Right lobe of liver (tissue), 6 donors: ENCODE results near the gene CATSPER1. TPM values are rescaled to one million over a fixed set of nuclear protein-coding genes. Genes with fewer than 3 reads are reported as not detected.
A peak's percentile ranks its signal among the peaks of the same experiment; 100 is the strongest.

Experiments
- ATAC-seq, 4 donors: fragments of 200-7000 bp; cut with Tn5 transposase; one replicate each; pipeline ENCODE4 v1.9.1; 2020; ENCODE audit warnings: mild to moderate bottlenecking in 4 of 4, moderate library complexity in 4 of 4
- DNase-seq, 3 donors: peaks; one replicate each; pipeline ENCODE4 v3.0.0-alpha.2; 2020
- H3K27ac ChIP-seq, 3 donors: fragments of 200-600 bp; one replicate each; pipeline ENCODE4 v1.8.0; 2022
- H3K27me3 ChIP-seq, 2 donors: fragments of 200-600 bp; one replicate each; pipeline ENCODE4 v1.8.0; 2022
- H3K36me3 ChIP-seq, 4 donors: fragments of 200-600 bp; sonication (generic) in 1 of 4; one replicate each; pipeline versions ENCODE4 v1.5.1 to v1.8.0; 2017 to 2022; ENCODE audit warnings: control low read depth in 1 of 4
- H3K4me1 ChIP-seq, 4 donors: fragments of 200-600 bp; sonication (generic) in 1 of 4; one replicate each; pipeline versions ENCODE4 v1.5.1 to v1.8.0; 2017 to 2022; ENCODE audit warnings: control low read depth in 1 of 4
- H3K4me3 ChIP-seq, 3 donors: fragments of 200-600 bp; one replicate each; pipeline ENCODE4 v1.8.0; 2022
- H3K9me3 ChIP-seq, 4 donors: fragments of 200-600 bp; sonication (generic) in 1 of 4; one replicate each; pipeline versions ENCODE4 v1.5.1 to v1.8.0; 2017 to 2022; ENCODE audit warnings: control low read depth in 1 of 4
- CTCF ChIP-seq, 4 donors: fragments of 200-600 bp in 3 of 4; fragments of 450-650 bp in 1 of 4; IDR thresholded peaks; one replicate each; pipeline versions ENCODE4 v1.5.1 to v1.8.0; 2016 to 2022; ENCODE audit warnings: antibody characterized with exemption in 4 of 4, mild to moderate bottlenecking in 2 of 4
- POLR2A ChIP-seq: fragments of 450-650 bp; IDR thresholded peaks from one replicate; pipeline ENCODE4 v1.6.1; 2017; ENCODE audit warnings: antibody characterized with exemption, mild to moderate bottlenecking
- WGBS: methylation state at CpG from one replicate; pipeline ENCODE4 v1.1.6; 2018; ENCODE audit warnings: low coverage, low lambda C conversion rate; ENCODE audit not compliant: insufficient coverage; ENCODE audit errors: missing lambda C conversion rate; 5-methylcytosine and 5-hydroxymethylcytosine counted together
- intact Hi-C, 2 donors: fragments of 100-400 bp; cut with DNase I; formaldehyde crosslinking; loops; one replicate each; pipeline versions ENCODE4 v1.11.2 to v1.14.1; 2022
- total RNA-seq, 6 experiments: library from RNA; depleted of rRNA in 2 of 6; stranded (reverse); fragments of >200 nt in 2 of 6; fragmentation: NEBNext Ultra II Directional in 3 of 6; extraction: Animal tissue kit (Norgen Biotek cat#: 25700) in 3 of 6; gene quantifications; one replicate each; pipeline versions ENCODE4 v1.1.0 to v1.2.4, GENCODE V29; 2016 to 2023
- donor health status: DM: no; HTN: yes; CAD: no.
- donor health status: DM: no; HTN: no; CAD: no.
- donor health status: DM: no; HTN: no; CAD: no.
- donor health status: DM: no; HTN: yes; CAD: no.
- donor health status: DM: no; HTN: yes; CAD: no.

Gene CATSPER1
- total RNA-seq, 6 experiments from 2014 or later: not detected

- H3K4me1 ChIP-seq: peaks cover 0 to 10% (median 0%) of the 10 kb centered on the region in 4 donors
- TF ChIP-seq POLR2A: no peak
- H3K27ac ChIP-seq: no peak overlapping the region
- H3K36me3 ChIP-seq: no peaks in the 10 kb centered on the region
- 65% methylated on average over 3 of the region's 11 CpGs for WGBS
- no peaks in the 10 kb centered on the region for H3K27me3 ChIP-seq
- DNase-seq: no peak
- intact Hi-C loops: no loop called here
- no peak for ATAC-seq
- no peaks in the 10 kb centered on the region for H3K9me3 ChIP-seq
- no peak overlapping the region for H3K4me3 ChIP-seq
Measured at GRCh38 chr11:66047541-66048365, 21.5 kb upstream of the CATSPER1 start.

GRCh38 chr11:66046901-66047300 is 20.6 kb upstream of the CATSPER1 start:
- intact Hi-C loops: no loop called here
- Histone ChIP-seq H3K36me3 (no peaks in the 10 kb centered on the region), H3K4me1 (peaks cover 0 to 10% (median 0%) of the 10 kb centered on the region in 4 donors), H3K27ac (no peak overlapping the region), H3K9me3 (no peaks in the 10 kb centered on the region), H3K27me3 (no peaks in the 10 kb centered on the region), H3K4me3 (no peak overlapping the region)
- DNase-seq (no peak), ATAC-seq (no peak)
- TF ChIP-seq POLR2A (no peak), CTCF (IDR thresholded peaks at IDR 0.05) (no peak)
- no CpG with 5 or more reads among the region's 3 CpGs for WGBS

- Histone ChIP-seq H3K36me3 (no peaks in the 10 kb centered on the region), H3K4me1 (no peaks in the 10 kb centered on the region), H3K9me3 (no peaks in the 10 kb centered on the region), H3K4me3 (no peak overlapping the region), H3K27ac (no peak overlapping the region), H3K27me3 (no peaks in the 10 kb centered on the region)
- intact Hi-C loops: no loop called here
- ATAC-seq (peak; percentile 83 to 94 (median 90)), DNase-seq (peak; percentile 77 to 78 (median 77))
- WGBS: 15% methylated on average over 4 of the region's 11 CpGs
- TF ChIP-seq POLR2A: no peak
- TF ChIP-seq CTCF (IDR thresholded peaks at IDR 0.05): peak; percentile 75 to 94 (median 90)
Measured at GRCh38 chr11:66045177-66045639, 18.9 kb upstream of the CATSPER1 start.

- H3K4me3 ChIP-seq: no peak overlapping the region
- intact Hi-C loops: no loop called here
- TF ChIP-seq POLR2A (no peak), CTCF (IDR thresholded peaks at IDR 0.05) (no peak)
- no peaks in the 10 kb centered on the region for H3K4me1 ChIP-seq
- 68% methylated on average over 3 of the region's 6 CpGs for WGBS
- ATAC-seq (no peak), DNase-seq (peak in 1 of 3 donors; percentile 22)
- H3K9me3 ChIP-seq: no peaks in the 10 kb centered on the region
- H3K36me3 ChIP-seq: no peaks in the 10 kb centered on the region
- no peaks in the 10 kb centered on the region for H3K27me3 ChIP-seq
- no peak overlapping the region for H3K27ac ChIP-seq
Measured at GRCh38 chr11:66044757-66045156, 18.5 kb upstream of the CATSPER1 start.
